ENCODE data around the gene SLC25A4. TPM values are rescaled to one million over a fixed set of nuclear protein-coding genes. Genes with fewer than 3 reads are reported as not detected.

Gene SLC25A4
- total RNA-seq, 1 experiment from 2014 or later: 18.6 TPM

DNA sequence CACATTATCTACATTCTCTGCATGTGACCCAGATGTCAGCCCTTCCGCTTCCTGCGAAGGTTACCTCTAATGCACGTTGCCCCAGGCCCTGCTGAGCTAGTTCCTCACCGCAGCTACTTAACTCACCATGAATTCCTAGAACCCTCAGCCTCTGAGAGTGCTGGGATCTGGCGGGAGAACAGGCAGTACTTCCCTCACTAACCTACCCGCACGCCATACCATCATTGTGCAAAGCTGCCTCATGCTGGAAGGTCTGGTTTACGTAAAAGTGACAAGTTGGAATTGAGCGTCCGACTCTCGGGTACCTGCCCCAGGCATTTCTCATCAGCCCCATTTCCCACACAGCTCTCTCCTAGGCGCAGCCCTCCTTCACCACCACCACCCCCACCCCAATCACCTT lies 6.3 kb downstream of the SLC25A4 start:
- BruUV-seq (replicated peaks): no TSS peak
- H3K9me3 ChIP-seq (ENCODE audit: control insufficient read depth, insufficient read depth, low read depth, low read length): no peaks in the 10 kb centered on the region
- in situ Hi-C loops (cut with HindIII; ENCODE audit: low pct_unique_long_range_greater_than_20kb, low sequenced_read_pairs) (no loop called here), intact Hi-C loops (cut with micrococcal nuclease; ENCODE audit: unreplicated experiment) (no loop called here)
- H3K4me1 ChIP-seq (ENCODE audit: control insufficient read depth, insufficient read depth, low read length): no peaks in the 10 kb centered on the region
- H3K4me3 ChIP-seq (ENCODE audit: low read depth in 2 of 2, low read length in 2 of 2): no peak overlapping the region
- no peaks in the 10 kb centered on the region for H3K36me3 ChIP-seq (ENCODE audit: control insufficient read depth, insufficient read depth, low read length)
- ATAC-seq (no peak), DNase-seq (ENCODE audit: low read depth, low spot score) (no peak)
- POLR2A ChIA-PET: no interaction called here
- H3K27ac ChIP-seq (ENCODE audit: low read length): no peak overlapping the region
- TF ChIP-seq, protein P1, sequence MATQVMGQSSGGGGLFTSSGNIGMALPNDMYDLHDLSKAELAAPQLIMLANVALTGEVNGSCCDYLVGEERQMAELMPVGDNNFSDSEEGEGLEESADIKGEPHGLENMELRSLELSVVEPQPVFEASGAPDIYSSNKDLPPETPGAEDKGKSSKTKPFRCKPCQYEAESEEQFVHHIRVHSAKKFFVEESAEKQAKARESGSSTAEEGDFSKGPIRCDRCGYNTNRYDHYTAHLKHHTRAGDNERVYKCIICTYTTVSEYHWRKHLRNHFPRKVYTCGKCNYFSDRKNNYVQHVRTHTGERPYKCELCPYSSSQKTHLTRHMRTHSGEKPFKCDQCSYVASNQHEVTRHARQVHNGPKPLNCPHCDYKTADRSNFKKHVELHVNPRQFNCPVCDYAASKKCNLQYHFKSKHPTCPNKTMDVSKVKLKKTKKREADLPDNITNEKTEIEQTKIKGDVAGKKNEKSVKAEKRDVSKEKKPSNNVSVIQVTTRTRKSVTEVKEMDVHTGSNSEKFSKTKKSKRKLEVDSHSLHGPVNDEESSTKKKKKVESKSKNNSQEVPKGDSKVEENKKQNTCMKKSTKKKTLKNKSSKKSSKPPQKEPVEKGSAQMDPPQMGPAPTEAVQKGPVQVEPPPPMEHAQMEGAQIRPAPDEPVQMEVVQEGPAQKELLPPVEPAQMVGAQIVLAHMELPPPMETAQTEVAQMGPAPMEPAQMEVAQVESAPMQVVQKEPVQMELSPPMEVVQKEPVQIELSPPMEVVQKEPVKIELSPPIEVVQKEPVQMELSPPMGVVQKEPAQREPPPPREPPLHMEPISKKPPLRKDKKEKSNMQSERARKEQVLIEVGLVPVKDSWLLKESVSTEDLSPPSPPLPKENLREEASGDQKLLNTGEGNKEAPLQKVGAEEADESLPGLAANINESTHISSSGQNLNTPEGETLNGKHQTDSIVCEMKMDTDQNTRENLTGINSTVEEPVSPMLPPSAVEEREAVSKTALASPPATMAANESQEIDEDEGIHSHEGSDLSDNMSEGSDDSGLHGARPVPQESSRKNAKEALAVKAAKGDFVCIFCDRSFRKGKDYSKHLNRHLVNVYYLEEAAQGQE (IDR thresholded peaks at IDR 0.05; ENCODE audit: insufficient read depth in 1 of 2, low read depth in 2 of 2, low read length in 1 of 2): no peak
- no peak for TF ChIP-seq SIN3A (IDR thresholded peaks at IDR 0.05; ENCODE audit: borderline replicate concordance, insufficient read depth, low read depth, low read length)
- no peak for TF ChIP-seq POLR2AphosphoS5 (IDR thresholded peaks at IDR 0.05; ENCODE audit: low read depth, low read length)
- TF ChIP-seq TCF7L2 (IDR thresholded peaks at IDR 0.05; ENCODE audit: low read depth, low read length): no peak
- TF ChIP-seq, protein P2, sequence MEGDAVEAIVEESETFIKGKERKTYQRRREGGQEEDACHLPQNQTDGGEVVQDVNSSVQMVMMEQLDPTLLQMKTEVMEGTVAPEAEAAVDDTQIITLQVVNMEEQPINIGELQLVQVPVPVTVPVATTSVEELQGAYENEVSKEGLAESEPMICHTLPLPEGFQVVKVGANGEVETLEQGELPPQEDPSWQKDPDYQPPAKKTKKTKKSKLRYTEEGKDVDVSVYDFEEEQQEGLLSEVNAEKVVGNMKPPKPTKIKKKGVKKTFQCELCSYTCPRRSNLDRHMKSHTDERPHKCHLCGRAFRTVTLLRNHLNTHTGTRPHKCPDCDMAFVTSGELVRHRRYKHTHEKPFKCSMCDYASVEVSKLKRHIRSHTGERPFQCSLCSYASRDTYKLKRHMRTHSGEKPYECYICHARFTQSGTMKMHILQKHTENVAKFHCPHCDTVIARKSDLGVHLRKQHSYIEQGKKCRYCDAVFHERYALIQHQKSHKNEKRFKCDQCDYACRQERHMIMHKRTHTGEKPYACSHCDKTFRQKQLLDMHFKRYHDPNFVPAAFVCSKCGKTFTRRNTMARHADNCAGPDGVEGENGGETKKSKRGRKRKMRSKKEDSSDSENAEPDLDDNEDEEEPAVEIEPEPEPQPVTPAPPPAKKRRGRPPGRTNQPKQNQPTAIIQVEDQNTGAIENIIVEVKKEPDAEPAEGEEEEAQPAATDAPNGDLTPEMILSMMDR (IDR thresholded peaks at IDR 0.05): no peak
- CTCF ChIA-PET: no interaction called here
- no peaks in the 10 kb centered on the region for H3K27me3 ChIP-seq (ENCODE audit: control insufficient read depth, insufficient read depth, low read length)

DNA sequence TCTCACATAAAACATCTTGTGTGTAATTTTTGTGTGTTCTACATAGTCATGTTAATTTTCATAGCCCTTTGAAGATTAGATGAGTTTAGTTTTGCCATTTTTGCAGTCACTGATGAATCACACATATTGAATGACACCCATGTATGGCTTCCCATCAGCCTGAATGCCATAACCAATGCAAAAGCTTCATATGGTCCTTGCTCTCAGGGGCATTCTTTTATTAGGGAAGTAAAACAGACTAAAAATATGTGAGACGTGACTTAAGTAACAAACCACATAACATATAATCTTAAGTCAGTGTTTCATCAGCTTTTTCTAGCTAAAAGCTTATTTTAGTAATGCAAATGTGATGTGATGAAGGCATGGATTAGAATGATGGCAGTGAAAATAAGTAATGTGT lies 8.2 kb downstream of the SLC25A4 start:
- POLR2A ChIA-PET: no interaction called here
- in situ Hi-C loops (cut with HindIII; ENCODE audit: low pct_unique_long_range_greater_than_20kb, low sequenced_read_pairs): no loop called here
- CTCF ChIA-PET: no interaction called here
- H3K9me3 ChIP-seq (ENCODE audit: control insufficient read depth, insufficient read depth, low read depth, low read length): no peaks in the 10 kb centered on the region
- no TSS peak for BruUV-seq (replicated peaks)
- H3K4me3 ChIP-seq (ENCODE audit: low read depth in 2 of 2, low read length in 2 of 2): no peak overlapping the region
- H3K27me3 ChIP-seq (ENCODE audit: control insufficient read depth, insufficient read depth, low read length): no peaks in the 10 kb centered on the region
- DNase-seq (ENCODE audit: low read depth, low spot score): no peak
- TF ChIP-seq TCF7L2 (IDR thresholded peaks at IDR 0.05; ENCODE audit: low read depth, low read length) (no peak), SIN3A (IDR thresholded peaks at IDR 0.05; ENCODE audit: borderline replicate concordance, insufficient read depth, low read depth, low read length) (no peak), POLR2AphosphoS5 (IDR thresholded peaks at IDR 0.05; ENCODE audit: low read depth, low read length) (no peak)
- TF ChIP-seq, protein P1 (IDR thresholded peaks at IDR 0.05; ENCODE audit: insufficient read depth in 1 of 2, low read depth in 2 of 2, low read length in 1 of 2): no peak
- TF ChIP-seq, protein P2 (IDR thresholded peaks at IDR 0.05): no peak
- no peaks in the 10 kb centered on the region for H3K36me3 ChIP-seq (ENCODE audit: control insufficient read depth, insufficient read depth, low read length)
- intact Hi-C loops (cut with micrococcal nuclease; ENCODE audit: unreplicated experiment): no loop called here
- H3K27ac ChIP-seq (ENCODE audit: low read length): no peak overlapping the region
- no peak for ATAC-seq
- H3K4me1 ChIP-seq (ENCODE audit: control insufficient read depth, insufficient read depth, low read length): no peaks in the 10 kb centered on the region
